Thyroid gland (tissue), 4 donors: Measurements from ENCODE around the gene CMTR1. TPM values are rescaled to one million over a fixed set of nuclear protein-coding genes. Genes with fewer than 3 reads are reported as not detected.
"Not testable (repeated sequence)": the region's sequence is repeated elsewhere in the genome, so short reads cannot be mapped to it uniquely, and the experiment has no call there.

Source experiments
- DNase-seq, 2 donors: peaks; one replicate each; pipeline ENCODE4 v3.0.0-alpha.2; 2019
- H3K27ac ChIP-seq, 3 donors: fragments of 200-600 bp; sonication (generic); 1 replicate in 2 of 3; 2 replicates in 1 of 3; pipeline ENCODE4 v1.5.1; 2016 to 2019; ENCODE audit warnings: mild to moderate bottlenecking in 1 of 3, moderate library complexity in 1 of 3
- H3K27me3 ChIP-seq: fragments of 200-600 bp; sonication (generic); one replicate; pipeline ENCODE4 v1.5.1; 2019
- H3K36me3 ChIP-seq, 2 donors: fragments of 200-600 bp; sonication (generic); one replicate each; pipeline ENCODE4 v1.5.1; 2016 to 2019
- H3K4me1 ChIP-seq, 2 donors: fragments of 200-600 bp; sonication (generic); one replicate each; pipeline ENCODE4 v1.5.1; 2017 to 2019
- H3K4me3 ChIP-seq, 3 donors: fragments of 200-600 bp; sonication (generic); replicated peaks in 1 of 3; 1 replicate in 2 of 3; 2 replicates in 1 of 3; pipeline ENCODE4 v1.5.1; 2016; ENCODE audit warnings: mild to moderate bottlenecking in 1 of 3
- H3K9me3 ChIP-seq: fragments of 200-600 bp; sonication (generic); one replicate; pipeline ENCODE4 v1.5.1; 2017
- CTCF ChIP-seq, 6 experiments: fragments of 200-600 bp in 3 of 6; fragments of 450-650 bp in 3 of 6; sonication (generic) in 3 of 6; IDR thresholded peaks; one replicate each; pipeline ENCODE4 v1.5.1; 2016 to 2019; ENCODE audit warnings: antibody characterized with exemption in 6 of 6, mild to moderate bottlenecking in 2 of 6, inconsistent platforms in 1 of 6, moderate library complexity in 1 of 6
- POLR2A ChIP-seq, 2 donors: fragments of 450-650 bp; IDR thresholded peaks; one replicate each; pipeline ENCODE4 v1.6.1; 2017; ENCODE audit warnings: antibody characterized with exemption in 2 of 2, mild to moderate bottlenecking in 2 of 2, moderate library complexity in 1 of 2
- WGBS, 2 donors: methylation state at CpG; one replicate each; pipeline ENCODE4 v1.1.5; 2017; 5-methylcytosine and 5-hydroxymethylcytosine counted together
- intact Hi-C: fragments of 100-400 bp; cut with DNase I; formaldehyde crosslinking; loops from one replicate; pipeline ENCODE4 v1.15.1; 2023
- total RNA-seq, 4 donors: library from RNA; depleted of rRNA; stranded (reverse); fragments of >200 nt; gene quantifications; one replicate each; pipeline ENCODE4 v1.2.3, GENCODE V29; 2016

The CMTR1 gene
- total RNA-seq, 4 donors from 2014 or later: 29.3 to 41.5 (median 33.1) TPM

GRCh38 chr6:37393381-37393929 lies 39.6 kb upstream of the CMTR1 start:
- no peak for DNase-seq
- Histone ChIP-seq H3K4me1 (no peaks in the 10 kb centered on the region), H3K27ac (no peak overlapping the region), H3K36me3 (peaks cover 7 to 11% of the 10 kb centered on the region in 2 donors), H3K27me3 (no peaks in the 10 kb centered on the region), H3K9me3 (no peaks in the 10 kb centered on the region), H3K4me3 (no peak overlapping the region)
- intact Hi-C loops: no loop called here
- no peak for TF ChIP-seq POLR2A (IDR thresholded peaks at IDR 0.05)
- TF ChIP-seq CTCF (IDR thresholded peaks at IDR 0.05): no peak
- 87 to 92% methylated on average over 1 of the region's 1 CpG for WGBS, 2 donors

DNA sequence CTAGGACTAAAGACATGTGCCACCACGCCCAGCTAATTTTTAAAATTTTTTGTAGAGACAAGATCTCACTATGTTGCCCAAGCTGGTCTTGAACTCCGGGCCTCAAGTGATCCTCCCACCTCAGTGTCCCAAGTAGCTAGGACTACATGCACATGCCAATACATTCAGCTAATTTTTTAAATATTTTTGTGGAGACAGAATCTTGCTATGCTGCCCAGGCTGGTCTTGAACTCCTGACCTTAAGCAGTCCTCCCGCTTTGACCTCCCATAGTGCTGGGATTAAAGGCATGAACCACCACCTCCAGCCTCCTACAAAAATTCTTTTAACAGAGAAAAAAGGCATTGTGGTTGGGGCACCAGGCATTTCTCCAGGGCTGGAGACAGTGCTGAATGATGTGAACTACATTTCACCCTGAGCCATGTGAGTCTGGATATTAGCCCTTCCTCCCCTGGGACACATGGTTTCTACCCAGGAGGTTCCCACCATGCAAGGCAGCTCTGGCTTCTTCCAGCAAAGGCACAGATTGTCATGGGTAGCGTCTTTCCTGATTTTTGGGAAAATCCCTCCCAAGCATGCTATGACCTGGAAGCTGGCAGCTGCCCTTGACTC lies 36.3 kb upstream of the CMTR1 start:
- no peak overlapping the region for H3K27ac ChIP-seq
- H3K4me1 ChIP-seq: no peaks in the 10 kb centered on the region
- no peaks in the 10 kb centered on the region for H3K9me3 ChIP-seq
- H3K27me3 ChIP-seq: no peaks in the 10 kb centered on the region
- 89 to 95% methylated on average over 4 of the region's 4 CpGs for WGBS, 2 donors
- intact Hi-C loops: no loop called here
- no peak for TF ChIP-seq CTCF (IDR thresholded peaks at IDR 0.05)
- TF ChIP-seq POLR2A (IDR thresholded peaks at IDR 0.05): no peak
- H3K4me3 ChIP-seq: no peak overlapping the region
- H3K36me3 ChIP-seq: peaks cover 0 to 5% of the 10 kb centered on the region in 2 donors
- no peak for DNase-seq

DNA sequence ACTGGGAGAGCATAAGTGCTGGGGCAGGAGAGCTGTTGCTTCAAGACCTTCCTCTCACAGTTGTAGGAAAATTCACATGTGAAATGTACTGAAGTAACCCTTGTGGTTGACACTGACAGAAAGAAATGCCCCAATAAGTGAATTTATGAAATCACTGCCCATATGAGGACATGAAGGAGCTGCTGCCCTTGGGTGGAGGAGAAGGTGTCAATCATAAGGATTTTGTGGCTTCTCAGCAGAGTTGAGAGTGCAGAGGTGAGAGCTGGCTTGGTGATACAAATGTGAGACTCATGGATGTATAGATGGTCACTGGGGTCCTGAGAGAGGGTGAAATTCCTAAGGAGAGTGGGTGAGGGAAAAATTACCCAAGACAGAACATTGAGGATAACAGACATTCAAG lies 33.9 kb upstream of the CMTR1 start:
- Histone ChIP-seq H3K27me3 (no peaks in the 10 kb centered on the region), H3K9me3 (no peaks in the 10 kb centered on the region), H3K27ac (no peak overlapping the region), H3K4me1 (no peaks in the 10 kb centered on the region), H3K36me3 (no peaks in the 10 kb centered on the region), H3K4me3 (no peak overlapping the region)
- no peak for DNase-seq
- intact Hi-C loops: no loop called here
- TF ChIP-seq CTCF (IDR thresholded peaks at IDR 0.05) (no peak), POLR2A (IDR thresholded peaks at IDR 0.05) (no peak)

DNA sequence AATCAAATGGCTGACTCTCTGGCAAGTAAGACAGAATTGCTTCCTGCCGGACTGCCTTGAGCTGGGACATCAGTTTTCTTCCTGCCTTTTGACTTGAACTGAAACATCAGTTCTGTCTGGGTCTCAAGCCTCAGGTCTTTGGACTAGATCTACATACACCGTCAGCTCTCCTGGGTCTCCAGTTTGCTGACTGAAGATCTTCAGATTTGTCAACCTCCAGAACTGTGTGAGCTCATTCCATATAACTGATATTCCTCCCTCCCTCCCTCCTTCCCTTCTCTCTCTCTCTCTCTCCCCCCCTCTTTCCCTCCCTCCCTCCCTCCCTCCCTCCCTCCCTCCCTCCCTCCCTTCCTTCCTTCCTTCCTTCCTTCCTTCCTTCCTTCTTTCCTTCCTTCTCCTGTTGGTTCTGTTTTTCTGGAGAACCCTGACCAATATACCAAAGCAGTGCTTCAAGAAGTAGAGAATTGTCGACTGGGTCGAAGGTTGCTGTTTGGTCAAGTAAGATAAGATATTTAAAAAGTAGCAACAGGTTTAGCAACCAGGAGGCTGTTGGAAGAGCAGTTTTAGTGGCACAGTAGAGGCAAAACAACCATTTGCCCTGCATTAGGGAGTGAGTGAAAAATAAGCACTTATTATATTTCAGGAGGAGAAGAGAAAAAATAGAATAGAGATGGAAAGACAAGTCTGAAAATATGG lies 33.1 kb upstream of the CMTR1 start:
- H3K27ac ChIP-seq: no peak overlapping the region
- 64 to 77% methylated on average over 4 of the region's 4 CpGs for WGBS, 2 donors
- no peak for TF ChIP-seq CTCF (IDR thresholded peaks at IDR 0.05)
- TF ChIP-seq POLR2A (IDR thresholded peaks at IDR 0.05): no peak
- no peaks in the 10 kb centered on the region for H3K27me3 ChIP-seq
- no peaks in the 10 kb centered on the region for H3K9me3 ChIP-seq
- no peak for DNase-seq
- intact Hi-C loops: no loop called here
- H3K4me3 ChIP-seq: no peak overlapping the region
- H3K4me1 ChIP-seq: no peaks in the 10 kb centered on the region
- H3K36me3 ChIP-seq: no peaks in the 10 kb centered on the region

GRCh38 chr6:37401658-37402057 lies 31.4 kb upstream of the CMTR1 start:
- intact Hi-C loops, H3K27ac ChIP-seq, H3K27me3 ChIP-seq, DNase-seq, H3K36me3 ChIP-seq, H3K9me3 ChIP-seq, H3K4me3 ChIP-seq, H3K4me1 ChIP-seq: not testable (repeated sequence)
